ENCODE results near the gene RFX5.

The RFX5 gene

DNA sequence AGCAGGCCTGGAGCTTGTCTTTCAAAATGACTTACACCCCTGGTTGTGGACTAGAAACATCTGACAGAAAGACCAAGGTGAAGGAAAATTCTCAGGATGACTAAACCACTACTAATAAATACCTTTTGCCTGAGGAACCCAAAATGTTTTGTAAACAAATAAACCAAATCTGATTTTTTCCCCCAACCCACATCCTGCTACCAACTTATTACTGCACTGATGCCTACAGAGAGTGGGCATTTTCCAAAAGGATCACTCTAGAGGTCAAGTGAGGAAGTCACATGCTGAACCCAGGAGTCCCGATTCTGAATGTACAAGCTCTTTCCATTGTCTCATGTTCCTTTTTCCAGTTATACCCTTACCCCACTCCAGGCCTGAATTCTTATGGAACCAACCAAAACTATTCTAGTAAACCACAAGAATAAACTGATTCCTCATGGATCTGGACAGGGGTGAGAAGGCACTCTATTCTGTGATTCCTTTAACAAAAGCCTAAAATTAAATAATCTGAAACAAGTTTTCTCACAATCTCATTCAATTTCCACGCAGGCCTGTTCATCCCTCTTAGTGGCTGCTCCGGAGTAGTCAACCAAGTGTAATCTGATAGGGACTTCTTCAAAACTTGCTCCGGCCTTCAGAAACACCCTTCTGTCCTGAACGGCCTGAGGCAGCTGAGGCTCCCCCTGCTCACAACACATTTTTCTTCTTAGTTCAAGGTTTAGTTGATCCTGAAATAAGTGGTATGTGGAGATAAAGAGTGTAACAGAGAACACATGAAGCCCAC, 21.2 kb downstream of the RFX5 start:
- H3K27ac ChIP-seq (ENCODE audit: low read length, poor library complexity, severe bottlenecking), result peak overlapping the region; percentile 69
- 42% methylated on average over 4 of the region's 5 CpGs for WGBS
- no peak overlapping the region for H2BK15ac ChIP-seq (ENCODE audit: low read depth, poor library complexity, severe bottlenecking)
- H3K23ac ChIP-seq (ENCODE audit: low read length in 2 of 2), result no peak overlapping the region
- no peak overlapping the region for H2BK5ac ChIP-seq (ENCODE audit: low read depth, low read length, poor library complexity, severe bottlenecking)
- H2AK5ac ChIP-seq (ENCODE audit: low read length, severe bottlenecking), result no peak overlapping the region
- DNase-seq, result peak; percentile 71
- H3K36me3 ChIP-seq (ENCODE audit: control insufficient read depth in 1 of 2, insufficient read depth in 2 of 2, low read depth in 1 of 2, low read length in 2 of 2), result peaks cover 12 to 41% of the 10 kb centered on the region in 2 experiments
- no peak overlapping the region for H3K14ac ChIP-seq (ENCODE audit: low read length in 2 of 2)
- H2BK12ac ChIP-seq (ENCODE audit: low read length in 2 of 2), result no peak overlapping the region
- no peak overlapping the region for H2BK120ac ChIP-seq (ENCODE audit: low read depth, low read length)
- H3K18ac ChIP-seq (ENCODE audit: low read depth in 1 of 2, low read length in 2 of 2), result no peak overlapping the region
- H3K4ac ChIP-seq (ENCODE audit: low read depth in 1 of 2, low read length in 2 of 2), result peak overlapping the region in 1 of 2 experiments; percentile 75
- H3K4me3 ChIP-seq (ENCODE audit: insufficient read depth in 1 of 2, low read depth in 1 of 2, low read length in 2 of 2), result peak overlapping the region in 1 of 2 experiments; percentile 94
- H3K79me1 ChIP-seq (replicated peaks; ENCODE audit: low read length, poor library complexity, severe bottlenecking), result peaks cover 10% of the 10 kb centered on the region
- no peak overlapping the region for H4K8ac ChIP-seq (ENCODE audit: low read length)
- H3K4me1 ChIP-seq (ENCODE audit: control insufficient read depth, insufficient read depth, low read depth, low read length), result peaks cover 8% of the 10 kb centered on the region
- H3K9me3 ChIP-seq (ENCODE audit: control insufficient read depth, low read length), result no peaks in the 10 kb centered on the region
- H3K9ac ChIP-seq (ENCODE audit: low read length), result peak overlapping the region; percentile 100
- H2AFZ ChIP-seq (ENCODE audit: low read depth, low read length), result no peak overlapping the region
- peak overlapping the region; percentile 83 for H3K4me2 ChIP-seq (ENCODE audit: low read length, poor library complexity, severe bottlenecking)
- H3K27me3 ChIP-seq (ENCODE audit: control insufficient read depth in 1 of 2, insufficient read depth in 1 of 2, low read length in 2 of 2), result no peaks in the 10 kb centered on the region
- H4K91ac ChIP-seq (ENCODE audit: low read length), result no peak overlapping the region

DNA sequence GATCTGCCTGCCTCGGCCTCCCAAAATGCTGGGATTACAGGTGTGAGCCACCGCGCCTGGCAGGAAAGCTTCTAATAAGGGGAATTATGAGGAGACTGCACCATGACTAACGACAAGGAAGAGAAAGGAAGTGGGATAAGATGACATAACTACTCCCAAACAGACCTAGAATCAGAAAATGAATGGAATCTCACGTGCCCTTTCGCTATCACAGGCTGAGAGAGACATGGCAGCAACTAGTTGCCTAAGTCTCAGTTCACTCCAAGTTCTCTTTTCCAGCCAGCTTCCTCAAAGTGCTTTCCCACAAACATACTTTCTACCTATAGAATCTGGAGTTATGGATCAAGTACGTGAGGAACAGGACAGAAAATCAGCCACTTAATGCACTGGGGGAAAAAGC, 21.8 kb downstream of the RFX5 start:
- H3K4me2 ChIP-seq (ENCODE audit: low read length, poor library complexity, severe bottlenecking), result no peak overlapping the region
- H4K91ac ChIP-seq (ENCODE audit: low read length), result no peak overlapping the region
- no peak overlapping the region for H2BK5ac ChIP-seq (ENCODE audit: low read depth, low read length, poor library complexity, severe bottlenecking)
- no peak overlapping the region for H3K27ac ChIP-seq (ENCODE audit: low read length, poor library complexity, severe bottlenecking)
- peaks cover 12% of the 10 kb centered on the region for H3K79me1 ChIP-seq (replicated peaks; ENCODE audit: low read length, poor library complexity, severe bottlenecking)
- peak overlapping the region in 1 of 2 experiments; percentile 75 for H3K4ac ChIP-seq (ENCODE audit: low read depth in 1 of 2, low read length in 2 of 2)
- no peak overlapping the region for H2AK5ac ChIP-seq (ENCODE audit: low read length, severe bottlenecking)
- H3K4me3 ChIP-seq (ENCODE audit: insufficient read depth in 1 of 2, low read depth in 1 of 2, low read length in 2 of 2), result peak overlapping the region in 1 of 2 experiments; percentile 94
- H3K36me3 ChIP-seq (ENCODE audit: control insufficient read depth in 1 of 2, insufficient read depth in 2 of 2, low read depth in 1 of 2, low read length in 2 of 2), result peaks cover 15 to 47% of the 10 kb centered on the region in 2 experiments
- no peaks in the 10 kb centered on the region for H3K27me3 ChIP-seq (ENCODE audit: control insufficient read depth in 1 of 2, insufficient read depth in 1 of 2, low read length in 2 of 2)
- H3K23ac ChIP-seq (ENCODE audit: low read length in 2 of 2), result no peak overlapping the region
- H2BK15ac ChIP-seq (ENCODE audit: low read depth, poor library complexity, severe bottlenecking), result no peak overlapping the region
- no peak overlapping the region for H2BK120ac ChIP-seq (ENCODE audit: low read depth, low read length)
- no peak overlapping the region for H3K18ac ChIP-seq (ENCODE audit: low read depth in 1 of 2, low read length in 2 of 2)
- H2AFZ ChIP-seq (ENCODE audit: low read depth, low read length), result no peak overlapping the region
- peak overlapping the region; percentile 100 for H3K9ac ChIP-seq (ENCODE audit: low read length)
- H3K14ac ChIP-seq (ENCODE audit: low read length in 2 of 2), result no peak overlapping the region
- no peak overlapping the region for H4K8ac ChIP-seq (ENCODE audit: low read length)
- H2BK12ac ChIP-seq (ENCODE audit: low read length in 2 of 2), result no peak overlapping the region
- H3K9me3 ChIP-seq (ENCODE audit: control insufficient read depth, low read length), result no peaks in the 10 kb centered on the region
- H3K4me1 ChIP-seq (ENCODE audit: control insufficient read depth, insufficient read depth, low read depth, low read length), result peaks cover 8% of the 10 kb centered on the region
- peak; percentile 65 for DNase-seq
- 47% methylated on average over 2 of the region's 7 CpGs for WGBS

DNA sequence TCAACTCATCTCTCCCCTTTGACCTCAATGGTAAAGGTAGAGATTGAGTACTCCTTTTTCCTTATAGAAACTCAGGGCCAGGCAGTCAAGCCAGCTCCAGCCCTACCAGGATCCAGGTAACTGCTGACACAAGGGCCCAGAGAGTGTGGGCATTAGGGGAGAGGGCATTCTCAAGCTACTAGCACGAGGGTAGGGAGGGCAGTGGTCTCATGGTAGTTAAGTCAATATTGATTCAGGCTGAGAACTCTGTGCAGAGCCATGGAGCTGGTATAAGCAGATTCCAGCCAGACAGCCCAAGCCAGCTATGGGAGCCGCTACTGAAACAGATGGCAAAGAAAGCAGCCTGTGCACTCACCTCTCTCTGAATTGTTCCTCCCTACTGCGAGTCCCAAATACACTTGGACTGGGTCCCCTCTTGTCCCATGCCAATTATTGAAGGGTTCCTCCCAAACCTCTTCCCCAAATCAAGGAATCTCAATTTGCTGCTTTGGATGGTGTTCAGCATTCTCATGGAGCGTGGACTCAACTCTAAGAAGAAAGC, 22.6 kb downstream of the RFX5 start:
- Histone ChIP-seq H3K79me1 (replicated peaks; ENCODE audit: low read length, poor library complexity, severe bottlenecking) (peaks cover 12% of the 10 kb centered on the region), H3K23ac (ENCODE audit: low read length in 2 of 2) (peak overlapping the region in 1 of 2 experiments; percentile 77), H2BK12ac (ENCODE audit: low read length in 2 of 2) (no peak overlapping the region), H4K8ac (ENCODE audit: low read length) (no peak overlapping the region), H4K91ac (ENCODE audit: low read length) (no peak overlapping the region), H3K4me2 (ENCODE audit: low read length, poor library complexity, severe bottlenecking) (no peak overlapping the region), H3K9ac (ENCODE audit: low read length) (no peak overlapping the region), H2BK5ac (ENCODE audit: low read depth, low read length, poor library complexity, severe bottlenecking) (no peak overlapping the region), H3K14ac (ENCODE audit: low read length in 2 of 2) (no peak overlapping the region), H3K4ac (ENCODE audit: low read depth in 1 of 2, low read length in 2 of 2) (no peak overlapping the region), H3K18ac (ENCODE audit: low read depth in 1 of 2, low read length in 2 of 2) (no peak overlapping the region), H3K27ac (ENCODE audit: low read length, poor library complexity, severe bottlenecking) (no peak overlapping the region), H2BK120ac (ENCODE audit: low read depth, low read length) (no peak overlapping the region), H2BK15ac (ENCODE audit: low read depth, poor library complexity, severe bottlenecking) (no peak overlapping the region), H2AFZ (ENCODE audit: low read depth, low read length) (no peak overlapping the region), H3K36me3 (ENCODE audit: control insufficient read depth in 1 of 2, insufficient read depth in 2 of 2, low read depth in 1 of 2, low read length in 2 of 2) (peaks cover 15 to 53% of the 10 kb centered on the region in 2 experiments), H3K4me1 (ENCODE audit: control insufficient read depth, insufficient read depth, low read depth, low read length) (peaks cover 8% of the 10 kb centered on the region), H3K4me3 (ENCODE audit: insufficient read depth in 1 of 2, low read depth in 1 of 2, low read length in 2 of 2) (no peak overlapping the region), H2AK5ac (ENCODE audit: low read length, severe bottlenecking) (no peak overlapping the region), H3K9me3 (ENCODE audit: control insufficient read depth, low read length) (no peaks in the 10 kb centered on the region), H3K27me3 (ENCODE audit: control insufficient read depth in 1 of 2, insufficient read depth in 1 of 2, low read length in 2 of 2) (no peaks in the 10 kb centered on the region)
- no peak for DNase-seq
- 96% methylated on average over 4 of the region's 4 CpGs for WGBS

DNA sequence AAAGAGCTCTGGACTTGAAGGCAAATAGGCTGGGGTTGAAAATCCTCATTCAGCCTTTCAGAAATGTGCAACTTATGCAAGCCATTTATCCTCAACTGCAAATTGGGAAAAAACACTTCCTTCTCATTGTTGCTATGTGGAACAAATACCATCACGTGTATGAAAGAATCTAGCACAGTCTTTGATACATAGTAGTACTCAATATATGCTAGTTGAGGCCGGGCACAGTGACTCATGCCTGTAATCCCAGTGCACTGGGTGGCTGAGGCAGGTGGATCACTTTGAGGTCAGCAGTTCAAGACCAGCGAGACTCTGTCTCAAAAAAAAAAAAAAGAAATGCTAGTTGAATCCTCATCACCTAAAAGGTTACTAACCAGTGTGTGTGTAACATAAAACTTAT, 28.1 kb downstream of the RFX5 start:
- no peak overlapping the region for H2BK15ac ChIP-seq (ENCODE audit: low read depth, poor library complexity, severe bottlenecking)
- no peak overlapping the region for H3K27ac ChIP-seq (ENCODE audit: low read length, poor library complexity, severe bottlenecking)
- no peak overlapping the region for H3K4me2 ChIP-seq (ENCODE audit: low read length, poor library complexity, severe bottlenecking)
- no peak overlapping the region for H2AFZ ChIP-seq (ENCODE audit: low read depth, low read length)
- no peak overlapping the region for H2BK12ac ChIP-seq (ENCODE audit: low read length in 2 of 2)
- no peak overlapping the region for H3K9ac ChIP-seq (ENCODE audit: low read length)
- no peak overlapping the region for H4K8ac ChIP-seq (ENCODE audit: low read length)
- no peak overlapping the region for H2BK5ac ChIP-seq (ENCODE audit: low read depth, low read length, poor library complexity, severe bottlenecking)
- DNase-seq, result no peak
- no peaks in the 10 kb centered on the region for H3K9me3 ChIP-seq (ENCODE audit: control insufficient read depth, low read length)
- peaks cover 25% of the 10 kb centered on the region for H3K79me1 ChIP-seq (replicated peaks; ENCODE audit: low read length, poor library complexity, severe bottlenecking)
- no peak overlapping the region for H2BK120ac ChIP-seq (ENCODE audit: low read depth, low read length)
- peaks cover 31 to 72% of the 10 kb centered on the region in 2 experiments for H3K36me3 ChIP-seq (ENCODE audit: control insufficient read depth in 1 of 2, insufficient read depth in 2 of 2, low read depth in 1 of 2, low read length in 2 of 2)
- no peak overlapping the region for H3K14ac ChIP-seq (ENCODE audit: low read length in 2 of 2)
- H3K4me1 ChIP-seq (ENCODE audit: control insufficient read depth, insufficient read depth, low read depth, low read length), result peaks cover 3% of the 10 kb centered on the region
- no peak overlapping the region for H3K23ac ChIP-seq (ENCODE audit: low read length in 2 of 2)
- H4K91ac ChIP-seq (ENCODE audit: low read length), result no peak overlapping the region
- H3K4ac ChIP-seq (ENCODE audit: low read depth in 1 of 2, low read length in 2 of 2), result no peak overlapping the region
- 90% methylated on average over 3 of the region's 3 CpGs for whole genome bisulfite sequencing
- H2AK5ac ChIP-seq (ENCODE audit: low read length, severe bottlenecking), result no peak overlapping the region
- H3K18ac ChIP-seq (ENCODE audit: low read depth in 1 of 2, low read length in 2 of 2), result no peak overlapping the region
- H3K27me3 ChIP-seq (ENCODE audit: control insufficient read depth in 1 of 2, insufficient read depth in 1 of 2, low read length in 2 of 2), result no peaks in the 10 kb centered on the region
- no peak overlapping the region for H3K4me3 ChIP-seq (ENCODE audit: insufficient read depth in 1 of 2, low read depth in 1 of 2, low read length in 2 of 2)

Data from mesenchymal stem cell (in vitro differentiated cells and primary cell).